Right atrium auricular region (tissue), 2 donors: ENCODE results near the gene GNA15. TPM values are rescaled to one million over a fixed set of nuclear protein-coding genes. Genes with fewer than 3 reads are reported as not detected.
A peak's percentile ranks its signal among the peaks of the same experiment; 100 is the strongest.
"Not testable (repeated sequence)": the region's sequence is repeated elsewhere in the genome, so short reads cannot be mapped to it uniquely, and the experiment has no call there.

ENCODE experiments used
- DNase-seq: peaks from one replicate; pipeline ENCODE4 v3.0.0-alpha.2; 2019; ENCODE audit warnings: low spot score
- H3K27ac ChIP-seq, 2 donors: fragments of 200-600 bp; sonication (generic); 1 replicate in 1 of 2; 2 replicates in 1 of 2; pipeline ENCODE4 v1.5.1; 2016 to 2019
- H3K27me3 ChIP-seq, 2 donors: fragments of 200-600 bp; sonication (generic); one replicate each; pipeline versions ENCODE4 v1.5.1 to v1.6.0; 2017 to 2019
- H3K36me3 ChIP-seq: fragments of 200-600 bp; sonication (generic); one replicate; pipeline ENCODE4 v1.5.1; 2016
- H3K4me1 ChIP-seq, 2 donors: fragments of 200-600 bp; sonication (generic); one replicate each; pipeline versions ENCODE4 v1.5.1 to v1.6.0; 2017 to 2019
- H3K4me3 ChIP-seq, 2 donors: fragments of 200-600 bp; sonication (generic); 1 replicate in 1 of 2; 2 replicates in 1 of 2; pipeline ENCODE4 v1.5.1; 2017 to 2019; ENCODE audit warnings: mild to moderate bottlenecking in 1 of 2, moderate library complexity in 1 of 2
- H3K9me3 ChIP-seq, 2 donors: fragments of 200-600 bp; sonication (generic); one replicate each; pipeline ENCODE4 v1.5.1; 2019
- total RNA-seq, 2 donors: library from RNA; depleted of rRNA; stranded (reverse); fragments of >200 nt; gene quantifications; one replicate each; pipeline ENCODE4 v1.1.0, GENCODE V29; 2016
- TF ChIP-seq, protein P1 (sequence below), 2 donors: fragments of 200-600 bp; sonication (generic); IDR thresholded peaks; one replicate each; pipeline ENCODE4 v1.5.1; 2019; ENCODE audit warnings: antibody characterized with exemption in 2 of 2

GNA15 gene
- total RNA-seq, 2 donors from 2014 or later: 0.74 to 3.0 TPM

DNA sequence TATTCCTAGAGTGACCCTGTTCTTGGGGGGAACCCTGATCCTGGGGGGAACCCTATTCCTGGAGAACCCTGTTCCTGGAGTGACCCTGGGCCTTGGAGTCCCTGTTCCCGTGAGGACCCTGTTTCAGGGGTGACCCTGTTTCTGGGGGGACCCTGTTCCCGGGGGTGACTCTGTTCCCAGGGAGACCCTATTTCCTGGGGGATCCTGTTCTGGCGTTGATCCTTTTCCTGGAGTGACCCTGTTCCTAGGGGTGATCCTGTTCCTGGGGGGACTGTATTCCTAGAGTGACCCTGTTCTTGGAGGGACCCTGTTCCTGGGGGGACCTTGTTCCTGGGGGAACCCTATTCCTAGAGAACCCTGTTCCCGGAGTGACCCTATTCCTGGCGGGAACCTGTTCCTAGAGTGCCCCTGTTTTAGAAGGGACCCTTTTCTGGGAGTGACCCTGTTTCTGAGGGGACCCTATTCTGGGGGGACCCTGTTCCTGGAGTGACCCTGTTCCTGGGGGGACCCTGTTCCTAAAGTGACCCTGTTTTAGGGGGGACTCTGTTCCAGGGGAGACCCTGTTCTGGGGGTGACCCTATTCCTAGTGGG, 15.0 kb downstream of the GNA15 start:
- Histone ChIP-seq H3K36me3 (no peaks in the 10 kb centered on the region), H3K9me3 (no peaks in the 10 kb centered on the region), H3K4me3 (no peak overlapping the region), H3K4me1 (peaks cover 0 to 13% of the 10 kb centered on the region in 2 donors), H3K27me3 (no peaks in the 10 kb centered on the region), H3K27ac (no peak overlapping the region)
- TF ChIP-seq, protein P1, sequence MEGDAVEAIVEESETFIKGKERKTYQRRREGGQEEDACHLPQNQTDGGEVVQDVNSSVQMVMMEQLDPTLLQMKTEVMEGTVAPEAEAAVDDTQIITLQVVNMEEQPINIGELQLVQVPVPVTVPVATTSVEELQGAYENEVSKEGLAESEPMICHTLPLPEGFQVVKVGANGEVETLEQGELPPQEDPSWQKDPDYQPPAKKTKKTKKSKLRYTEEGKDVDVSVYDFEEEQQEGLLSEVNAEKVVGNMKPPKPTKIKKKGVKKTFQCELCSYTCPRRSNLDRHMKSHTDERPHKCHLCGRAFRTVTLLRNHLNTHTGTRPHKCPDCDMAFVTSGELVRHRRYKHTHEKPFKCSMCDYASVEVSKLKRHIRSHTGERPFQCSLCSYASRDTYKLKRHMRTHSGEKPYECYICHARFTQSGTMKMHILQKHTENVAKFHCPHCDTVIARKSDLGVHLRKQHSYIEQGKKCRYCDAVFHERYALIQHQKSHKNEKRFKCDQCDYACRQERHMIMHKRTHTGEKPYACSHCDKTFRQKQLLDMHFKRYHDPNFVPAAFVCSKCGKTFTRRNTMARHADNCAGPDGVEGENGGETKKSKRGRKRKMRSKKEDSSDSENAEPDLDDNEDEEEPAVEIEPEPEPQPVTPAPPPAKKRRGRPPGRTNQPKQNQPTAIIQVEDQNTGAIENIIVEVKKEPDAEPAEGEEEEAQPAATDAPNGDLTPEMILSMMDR (IDR thresholded peaks at IDR 0.05): no peak
- no peak for DNase-seq

DNA sequence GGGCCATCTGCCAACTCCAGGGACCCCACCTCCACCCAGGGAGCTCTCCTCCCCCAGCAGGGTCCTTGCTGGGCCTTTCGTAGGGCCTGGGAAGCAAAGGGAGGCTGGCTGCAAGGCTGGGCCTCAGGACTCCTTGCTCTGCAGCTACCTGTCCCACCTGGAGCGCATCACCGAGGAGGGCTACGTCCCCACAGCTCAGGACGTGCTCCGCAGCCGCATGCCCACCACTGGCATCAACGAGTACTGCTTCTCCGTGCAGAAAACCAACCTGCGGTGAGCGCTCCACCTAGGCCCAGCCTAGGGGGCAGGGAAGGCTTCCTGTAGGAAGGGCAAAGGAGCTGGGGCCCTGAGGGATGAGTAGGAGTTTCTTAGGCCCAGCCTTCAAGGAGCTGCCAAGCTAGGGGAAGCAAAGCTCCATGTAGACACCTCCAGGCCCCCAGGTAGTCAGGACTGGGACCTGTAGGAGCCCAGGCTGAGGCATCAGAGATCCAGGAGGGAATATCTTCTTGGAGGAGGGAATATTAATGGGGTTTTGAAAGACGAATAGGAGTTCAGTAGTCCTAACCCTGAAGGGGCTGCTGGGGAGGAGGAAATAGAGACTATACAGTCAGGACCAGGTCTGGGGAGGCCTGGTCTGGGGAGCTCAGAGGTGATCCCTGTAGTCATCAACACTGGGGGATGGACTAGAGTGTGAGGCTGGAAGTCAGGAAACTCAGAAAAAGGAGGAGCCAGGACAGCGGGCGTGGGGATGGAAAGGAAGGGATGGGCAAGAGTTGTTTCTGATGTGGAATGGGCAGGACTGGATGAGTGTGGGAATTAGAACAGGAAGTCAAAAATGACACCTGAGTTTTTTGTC, 16.0 kb downstream of the GNA15 start:
- Histone ChIP-seq H3K9me3 (no peaks in the 10 kb centered on the region), H3K27me3 (no peaks in the 10 kb centered on the region), H3K36me3 (no peaks in the 10 kb centered on the region), H3K4me1 (peaks cover 0 to 14% of the 10 kb centered on the region in 2 donors), H3K27ac (no peak overlapping the region), H3K4me3 (no peak overlapping the region)
- no peak for DNase-seq
- TF ChIP-seq, protein P1 (IDR thresholded peaks at IDR 0.05): no peak

DNA sequence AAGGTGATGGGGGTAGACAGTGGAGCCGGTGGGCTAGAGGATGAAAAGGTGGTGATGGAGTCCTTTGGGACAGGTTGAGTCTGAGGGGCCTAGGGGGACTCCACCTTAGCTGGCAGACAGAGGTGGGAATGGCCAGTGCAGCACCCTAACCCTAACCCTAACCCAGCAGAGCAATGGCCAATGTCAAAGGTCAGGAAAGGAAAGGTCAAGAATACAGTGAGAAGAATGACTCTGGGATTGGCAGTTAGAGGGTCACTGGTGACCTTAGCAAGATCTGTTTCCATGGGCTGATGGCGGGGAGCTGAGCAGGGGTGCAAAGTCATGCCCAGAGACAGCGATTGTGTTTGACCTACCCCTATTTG, 16.6 kb downstream of the GNA15 start:
- Histone ChIP-seq H3K9me3 (no peaks in the 10 kb centered on the region), H3K36me3 (no peaks in the 10 kb centered on the region), H3K27ac (no peak overlapping the region), H3K4me1 (peaks cover 0 to 14% of the 10 kb centered on the region in 2 donors), H3K4me3 (no peak overlapping the region), H3K27me3 (no peaks in the 10 kb centered on the region)
- no peak for DNase-seq
- TF ChIP-seq, protein P1 (IDR thresholded peaks at IDR 0.05): no peak

DNA sequence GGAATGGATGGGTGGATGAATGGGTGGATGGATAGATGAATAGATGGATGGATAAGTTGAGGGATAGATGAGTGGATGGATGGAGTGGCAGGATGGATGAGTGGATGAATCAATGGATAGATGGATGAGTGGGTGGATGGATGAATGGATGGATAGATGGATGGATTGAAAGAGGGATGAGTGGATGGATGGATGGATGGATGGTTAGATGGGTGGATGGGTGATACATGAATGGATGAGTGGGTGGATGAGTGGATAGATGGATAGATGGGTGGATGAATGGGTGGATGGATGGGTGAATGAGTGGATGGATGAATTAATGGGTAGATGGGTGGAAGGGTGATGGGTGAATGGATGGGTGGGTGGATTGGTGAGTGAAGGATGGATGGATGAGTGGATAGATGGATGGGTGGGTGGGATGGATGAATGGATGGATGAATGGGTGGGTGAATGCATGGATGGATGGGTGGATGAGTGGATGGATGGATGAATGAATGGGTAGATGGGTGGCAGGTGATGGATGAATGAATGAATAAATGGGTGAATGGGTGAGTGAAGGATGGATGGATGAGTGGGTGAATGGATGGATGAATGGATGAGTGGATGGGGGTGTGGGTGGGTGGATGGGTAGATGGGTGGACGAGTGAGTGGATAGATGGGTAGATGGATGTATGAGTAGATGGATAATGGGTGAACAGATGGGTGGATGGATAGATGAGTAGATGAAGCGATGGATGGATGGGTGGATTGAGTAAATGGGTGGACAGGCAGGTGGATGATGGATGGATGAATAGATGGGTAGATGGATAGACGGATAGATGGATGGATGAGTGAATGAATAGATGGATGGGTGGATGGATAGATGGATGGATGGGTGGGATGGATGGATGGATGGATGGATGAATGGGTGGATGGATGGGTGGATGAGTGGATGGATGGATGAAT, 17.7 kb downstream of the GNA15 start:
- TF ChIP-seq, protein P1 (IDR thresholded peaks at IDR 0.05): no peak
- H3K36me3 ChIP-seq: no peaks in the 10 kb centered on the region
- no peak overlapping the region for H3K4me3 ChIP-seq
- no peak for DNase-seq
- no peaks in the 10 kb centered on the region for H3K9me3 ChIP-seq
- no peaks in the 10 kb centered on the region for H3K27me3 ChIP-seq
- peaks cover 0 to 14% of the 10 kb centered on the region in 2 donors for H3K4me1 ChIP-seq
- H3K27ac ChIP-seq: no peak overlapping the region

DNA sequence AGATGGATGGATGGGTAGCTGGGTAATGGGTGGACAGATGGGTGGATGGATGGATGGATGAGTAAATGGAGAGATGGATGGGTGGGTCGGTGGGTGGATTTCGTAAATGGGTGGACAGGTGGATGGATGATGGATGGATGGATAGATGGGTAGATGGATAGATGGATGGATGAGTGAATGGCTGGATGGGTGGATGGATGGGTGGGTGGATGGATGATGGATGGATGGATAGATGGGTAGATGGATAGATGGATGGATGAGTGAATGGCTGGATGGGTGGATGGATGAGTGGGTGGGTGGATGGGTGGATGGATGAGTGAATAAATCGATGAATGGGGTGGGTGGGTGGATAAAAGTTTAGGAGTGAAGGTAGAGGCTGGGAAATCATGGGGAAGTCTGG, 18.6 kb downstream of the GNA15 start:
- not testable (repeated sequence) for H3K27me3 ChIP-seq, DNase-seq, H3K4me3 ChIP-seq, H3K9me3 ChIP-seq, H3K36me3 ChIP-seq
- peaks cover 0 to 14% of the 10 kb centered on the region in 2 donors for H3K4me1 ChIP-seq
- peak overlapping the region in 1 of 2 donors; percentile 48 for H3K27ac ChIP-seq
